GM19238 (cell line): ENCODE measurements around the gene CCNY.
"Not testable (repeated sequence)": the region's sequence is repeated elsewhere in the genome, so short reads cannot be mapped to it uniquely, and the experiment has no call there.

Source experiments
- DNase-seq: peaks from one replicate; pipeline ENCODE4 v3.0.0; 2011; ENCODE audit warnings: low spot score; ENCODE audit not compliant: insufficient read length

CCNY gene

DNA sequence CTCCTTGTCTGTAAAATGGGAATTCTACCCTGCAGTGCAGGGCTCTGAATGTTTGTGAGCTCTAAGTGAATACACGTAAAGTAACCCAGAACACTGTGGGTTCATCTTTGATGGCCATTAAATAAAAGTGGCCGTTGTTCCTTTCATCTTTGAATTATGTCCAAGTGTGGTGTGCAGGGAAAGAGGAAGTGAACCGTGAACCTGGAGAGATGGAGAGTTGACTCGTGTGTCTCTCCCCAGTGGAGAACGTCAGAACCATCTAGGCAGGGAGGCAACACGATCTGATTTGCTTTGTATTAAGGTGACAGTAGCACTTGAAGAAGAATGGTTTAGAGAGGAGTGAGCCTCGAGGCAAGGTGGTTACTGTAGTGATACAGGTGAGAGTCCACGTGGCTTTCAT lies 175.3 kb downstream of the CCNY start:
- no peak for DNase-seq

DNA sequence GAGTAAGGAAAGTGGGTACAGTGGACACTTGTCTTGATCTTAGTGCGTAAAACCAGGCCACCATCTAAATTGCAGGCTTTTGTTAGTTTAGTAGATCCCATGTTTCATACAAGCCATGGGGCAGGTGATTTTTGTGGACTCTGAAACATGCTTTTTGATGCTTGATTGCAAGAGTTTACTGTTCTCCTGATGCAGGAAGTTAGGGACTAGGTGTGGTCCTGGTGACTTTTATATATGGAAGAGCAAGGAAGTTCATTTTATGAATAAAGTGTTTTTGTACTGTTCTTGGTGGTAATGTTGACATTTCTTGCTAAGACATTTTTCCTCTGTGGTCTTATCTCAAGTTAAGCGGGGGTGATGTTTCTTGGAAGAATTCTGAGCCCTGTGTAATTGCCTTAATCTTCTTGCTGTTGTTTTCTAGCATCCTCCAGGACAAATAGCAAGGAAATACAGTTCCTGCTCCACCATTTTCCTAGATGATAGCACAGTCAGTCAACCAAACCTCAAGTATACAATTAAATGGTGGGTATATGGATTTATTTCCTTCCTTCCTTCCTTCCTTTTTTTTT lies 179.9 kb downstream of the CCNY start:
- no peak for DNase-seq

GRCh38 chr10:35517431-35518181 lies 181.3 kb downstream of the CCNY start:
- no peak for DNase-seq

- not testable (repeated sequence) for DNase-seq
Observed at GRCh38 chr10:35518187-35518586, 181.9 kb downstream of the CCNY start.

- DNase-seq = no peak
Observed at GRCh38 chr10:35520996-35521395, 184.7 kb downstream of the CCNY start.

DNA sequence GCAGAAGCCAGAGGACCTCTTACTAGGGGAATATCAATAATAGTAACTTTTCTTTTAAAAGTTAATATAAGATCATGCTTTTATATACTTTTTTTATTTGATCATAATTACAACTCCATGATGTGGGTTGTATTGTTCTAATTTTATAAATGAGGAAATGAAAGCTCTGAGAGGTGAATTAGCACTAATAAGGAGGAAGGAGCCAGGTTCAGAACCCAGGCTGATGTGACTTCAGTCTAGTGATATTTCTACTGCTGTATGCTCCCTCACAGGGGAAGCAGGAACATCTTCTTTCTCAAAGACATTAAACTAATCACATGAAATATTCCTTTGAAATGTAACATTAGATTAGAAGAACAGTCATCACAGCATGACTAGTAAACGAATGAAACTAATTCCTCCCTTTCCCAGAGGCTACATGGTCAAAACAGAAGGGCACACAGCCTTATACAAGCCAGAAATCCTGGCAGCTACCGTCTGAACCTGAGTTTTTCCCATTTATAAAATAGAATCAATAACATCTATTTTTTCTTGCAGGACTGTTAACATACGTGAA lies 187.4 kb downstream of the CCNY start:
- DNase-seq = no peak

DNA sequence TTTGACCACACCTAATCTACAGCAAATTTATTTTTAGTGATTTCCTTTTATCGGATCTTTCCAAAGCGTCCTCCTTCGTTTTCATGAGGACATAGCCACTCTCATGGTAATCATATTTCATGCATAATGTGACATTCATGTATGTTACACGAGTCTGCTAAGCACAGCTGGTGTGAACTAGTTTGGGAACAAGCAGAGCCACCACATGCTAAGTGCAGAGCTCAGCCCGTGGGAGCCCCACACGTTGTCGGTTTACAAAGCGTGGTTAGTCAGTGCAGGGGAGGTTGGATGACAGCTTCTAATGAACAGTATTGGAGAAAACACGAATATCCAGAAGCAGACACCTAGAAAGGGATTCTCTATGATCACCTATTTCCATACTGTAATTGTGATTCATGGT lies 190.4 kb downstream of the CCNY start:
- DNase-seq = no peak

DNA sequence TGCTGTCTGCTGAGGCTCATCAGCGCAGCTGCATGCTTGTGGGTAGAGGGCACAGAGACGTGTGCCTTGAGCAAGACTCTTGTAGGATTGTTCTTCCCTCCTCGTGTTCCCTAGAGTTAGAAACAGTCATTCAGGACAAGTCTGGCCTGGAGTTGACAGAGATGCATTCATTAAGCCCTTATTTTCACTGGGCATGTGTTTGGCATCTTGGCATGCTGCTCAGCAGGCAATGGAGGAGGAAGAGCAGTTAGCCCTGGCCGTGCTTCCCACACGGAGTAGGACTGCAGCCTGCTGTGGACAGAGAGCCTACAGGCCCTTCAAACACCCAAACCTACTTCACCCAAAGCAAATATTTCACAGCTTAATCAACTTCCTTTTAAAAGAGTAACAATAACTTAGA lies 195.8 kb downstream of the CCNY start:
- DNase-seq = no peak

DNA sequence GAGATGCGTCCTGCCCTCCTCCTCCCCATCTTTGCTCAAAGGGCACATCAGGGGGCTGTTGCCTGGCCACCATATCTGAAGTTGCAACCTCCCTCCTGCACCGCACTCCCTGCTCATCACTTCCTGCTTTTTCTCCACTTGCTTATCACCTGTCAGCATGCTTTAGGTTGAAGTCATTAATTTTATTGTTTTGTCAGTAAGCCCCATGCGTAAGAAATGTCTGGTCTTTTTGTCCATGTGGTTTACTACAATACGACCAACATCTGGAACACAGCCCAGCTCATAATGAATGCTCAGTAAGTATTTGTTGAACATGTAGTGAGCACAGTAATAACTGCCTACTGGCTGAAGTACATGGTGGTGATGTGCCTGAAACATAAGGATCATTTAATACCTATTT lies 197.3 kb downstream of the CCNY start:
- DNase-seq = no peak

DNA sequence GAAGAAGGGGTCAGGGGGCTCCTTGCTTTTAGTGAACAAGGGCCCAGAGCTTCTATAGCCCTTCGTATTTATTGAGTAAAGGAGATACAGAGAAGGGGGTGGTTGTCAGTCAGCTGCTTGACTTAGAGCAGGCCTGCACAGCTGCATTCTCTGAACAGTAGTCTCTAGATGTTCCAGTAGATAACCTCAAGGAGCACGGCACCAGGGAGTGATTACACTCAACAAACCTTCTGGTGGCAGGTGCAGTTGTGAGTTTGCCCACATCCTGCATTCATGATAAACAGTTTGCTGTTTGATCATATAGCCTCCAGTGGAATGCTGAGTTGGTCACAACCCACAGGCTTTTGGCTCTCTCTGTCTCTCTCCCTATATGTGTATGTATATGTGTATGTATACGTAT lies 198.8 kb downstream of the CCNY start:
- DNase-seq = no peak

- no peak for DNase-seq
Observed at GRCh38 chr10:35536789-35537188, 200.5 kb downstream of the CCNY start.

DNA sequence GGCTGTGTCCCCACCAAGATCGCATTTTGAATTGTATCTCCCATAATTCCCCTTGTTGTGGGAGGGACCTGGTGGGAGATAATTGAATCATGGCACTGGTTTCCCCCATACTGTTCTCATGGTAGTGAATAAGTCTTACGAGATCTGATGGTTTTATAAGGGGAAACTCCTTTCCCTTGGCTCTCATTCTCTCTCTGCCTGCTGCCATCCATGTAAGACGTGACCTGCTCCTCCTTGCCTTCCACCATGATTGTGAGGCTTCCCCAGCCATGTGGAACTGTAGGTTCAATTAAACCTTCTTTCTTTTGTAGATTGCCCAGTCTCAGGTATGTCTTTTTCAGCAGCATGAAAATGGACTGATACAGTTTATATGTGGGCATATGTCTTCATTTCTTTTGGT lies 201.6 kb downstream of the CCNY start:
- not testable (repeated sequence) for DNase-seq

DNA sequence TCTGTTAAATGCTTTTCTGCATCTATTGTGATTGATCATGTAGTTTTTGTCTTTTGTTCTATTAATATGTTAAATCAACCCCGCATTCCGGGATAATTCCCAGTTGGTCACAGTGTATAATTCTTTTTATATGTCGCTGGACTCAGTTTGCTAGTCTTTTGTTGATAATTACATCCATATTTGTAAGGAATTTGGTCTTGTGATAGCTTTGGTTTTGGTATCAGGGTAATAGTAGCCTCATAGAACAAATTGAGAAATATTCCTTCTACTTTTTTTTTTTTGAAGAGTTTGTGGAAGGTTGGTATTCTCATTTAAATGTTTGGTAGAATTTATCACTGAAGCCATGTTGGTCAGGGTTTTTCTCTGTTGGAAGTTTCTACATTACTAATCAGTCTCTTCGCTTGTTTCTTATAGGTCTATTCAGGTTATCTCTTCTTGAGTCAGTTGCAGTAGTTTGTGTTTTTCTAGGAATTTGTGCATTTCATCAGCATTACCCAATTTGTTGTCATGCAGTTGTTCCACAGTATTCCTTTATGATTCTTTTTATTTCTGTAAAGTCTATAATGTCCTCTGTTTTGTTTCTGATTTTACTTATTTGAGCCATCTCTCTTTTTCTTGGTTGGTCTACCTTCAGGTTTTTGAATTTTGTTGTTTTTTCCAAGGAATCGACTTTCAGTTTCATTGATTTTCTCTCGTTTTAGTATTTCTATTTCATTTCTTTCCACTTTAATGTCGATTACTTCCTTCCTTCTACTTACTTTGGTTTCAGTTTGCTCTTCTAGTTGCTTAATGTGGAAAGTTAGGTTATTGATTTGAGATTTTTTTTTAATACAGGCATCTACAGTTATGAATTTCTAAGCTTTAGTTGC lies 204.2 kb downstream of the CCNY start:
- DNase-seq = no peak

DNA sequence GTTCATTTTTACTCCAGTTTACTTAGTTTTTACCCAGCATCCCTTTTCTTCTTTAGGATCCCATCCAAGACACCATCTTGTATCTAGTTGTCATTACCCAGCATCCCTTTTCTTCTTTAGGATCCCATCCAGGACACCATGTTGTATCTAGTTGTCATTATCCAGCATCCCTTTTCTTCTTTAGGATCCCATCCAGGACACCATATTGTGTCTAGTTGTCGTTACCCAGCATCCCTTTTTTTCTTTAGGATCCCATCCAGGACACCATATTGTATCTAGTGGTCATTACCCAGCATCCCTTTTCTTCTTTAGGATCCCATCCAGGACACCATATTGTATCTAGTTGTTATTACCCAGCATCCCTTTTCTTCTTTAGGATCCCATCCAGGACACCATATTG lies 205.4 kb downstream of the CCNY start:
- no peak for DNase-seq

DNA sequence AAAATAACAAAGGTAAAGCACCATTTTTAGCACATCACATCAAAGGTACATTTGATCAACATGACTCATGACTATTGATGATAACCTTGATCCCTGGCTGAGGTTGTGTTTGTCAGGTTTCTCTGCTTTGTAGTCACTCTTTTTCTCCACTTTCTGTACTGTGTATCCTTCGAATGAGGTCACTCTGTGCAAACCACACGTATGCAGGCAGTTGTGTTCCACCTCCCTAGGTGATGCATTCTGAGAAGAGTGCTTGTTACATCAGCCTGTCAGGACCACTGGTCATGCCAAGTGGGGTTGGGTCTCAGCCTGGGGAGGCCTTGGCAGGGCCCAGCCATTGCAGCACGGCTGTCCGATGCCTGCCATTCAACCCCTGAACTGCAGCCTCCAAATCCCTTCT lies 206.0 kb downstream of the CCNY start:
- DNase-seq = no peak

DNA sequence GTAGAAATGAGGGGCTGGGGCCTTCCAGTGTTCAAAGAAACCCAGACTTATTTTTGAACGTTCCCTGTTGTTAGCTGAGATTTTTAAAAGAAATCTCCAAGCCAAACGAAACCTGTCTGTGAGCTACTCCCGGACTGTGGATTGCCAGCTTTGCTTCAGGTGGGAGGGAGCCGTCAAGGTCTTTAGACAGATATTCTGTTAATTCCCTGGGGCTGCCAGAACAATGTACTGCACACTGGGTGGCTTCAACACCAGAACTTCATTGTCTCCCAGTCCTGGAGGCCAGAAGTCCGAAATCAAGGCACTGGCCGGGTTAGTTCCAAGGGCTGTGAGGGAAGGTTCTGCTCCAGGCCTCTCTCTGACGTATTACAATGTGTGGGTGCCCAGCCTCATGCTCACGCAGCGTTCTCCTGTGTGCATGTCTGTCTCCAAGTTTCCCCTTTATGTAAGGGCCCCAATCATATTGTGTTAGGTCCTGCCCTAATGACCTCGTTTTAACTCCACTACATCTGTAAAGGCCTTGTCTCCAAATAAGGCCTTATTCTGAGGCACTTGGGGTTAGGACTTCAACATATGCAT lies 208.9 kb downstream of the CCNY start:
- DNase-seq = no peak

DNA sequence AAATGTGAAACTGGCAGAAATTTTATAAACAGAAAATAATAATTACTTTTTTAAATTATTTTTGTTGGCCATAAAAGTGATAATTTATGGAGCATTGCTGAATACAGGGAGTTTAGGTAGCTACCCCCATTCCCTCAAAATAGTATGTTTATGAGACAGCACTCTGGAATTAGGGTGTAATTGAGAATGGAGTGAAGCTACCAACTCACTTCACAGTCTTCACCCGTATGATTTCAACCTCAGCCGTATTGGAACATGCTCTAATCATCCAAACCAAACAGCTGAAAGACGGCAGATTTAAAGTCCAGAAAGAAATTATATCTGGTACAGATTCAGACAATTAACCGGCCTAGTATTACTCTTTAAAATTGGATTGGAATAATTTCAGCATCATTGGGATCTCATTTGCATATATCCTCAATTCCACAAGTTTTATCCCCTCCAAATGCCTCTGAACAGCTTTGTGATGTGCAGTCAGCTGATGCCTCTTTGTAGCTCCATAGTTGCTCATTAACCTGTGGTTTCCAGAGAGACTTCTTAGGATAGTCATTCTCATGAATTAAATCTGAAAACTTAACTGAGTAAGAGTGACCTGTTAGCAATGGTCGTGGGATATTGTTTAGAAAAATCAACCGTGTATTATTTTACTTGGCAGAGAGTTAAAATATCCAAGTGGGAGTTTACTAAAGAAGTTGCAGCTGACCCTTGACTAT lies 209.7 kb downstream of the CCNY start:
- DNase-seq = no peak

GRCh38 chr10:35546824-35547225 lies 210.5 kb downstream of the CCNY start:
- DNase-seq = no peak

GRCh38 chr10:35552650-35553342 lies 216.5 kb downstream of the CCNY start:
- no peak for DNase-seq

DNA sequence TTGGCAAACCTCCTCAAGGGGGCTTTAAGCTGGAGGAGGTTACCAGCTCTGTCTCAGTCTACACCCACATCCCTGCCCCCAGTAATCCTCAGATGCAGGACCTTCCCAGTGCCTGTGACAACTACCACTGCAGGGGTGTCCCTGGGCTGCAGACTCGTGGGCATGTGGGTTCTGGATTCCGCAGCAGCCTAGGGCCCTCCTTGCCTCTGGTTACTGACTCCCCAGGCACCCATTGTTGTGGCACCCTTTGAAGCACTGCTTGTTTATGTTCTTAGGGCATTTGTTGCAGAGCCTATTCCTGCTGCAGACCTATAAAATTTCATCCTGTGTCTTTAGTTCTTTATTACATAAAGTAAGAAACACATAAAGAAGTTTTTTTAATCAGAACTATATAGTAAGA lies 217.7 kb downstream of the CCNY start:
- no peak for DNase-seq
